Myocyte (in vitro differentiated cells): ENCODE measurements around the gene NRP1. TPM values are rescaled to one million over a fixed set of nuclear protein-coding genes. Genes with fewer than 3 reads are reported as not detected.
A peak's percentile ranks its signal among the peaks of the same experiment; 100 is the strongest.

ENCODE experiments used
- DNase-seq: peaks from one replicate; pipeline ENCODE4 v3.0.0-alpha.2; 2012; ENCODE audit warnings: low read depth
- total RNA-seq: library from RNA; depleted of rRNA; stranded (reverse); fragments of >200 nt; gene quantifications from 2 replicates; pipeline ENCODE4 v1.2.3, GENCODE V29; 2014

The NRP1 gene
- total RNA-seq, 1 donor from 2014 or later, result 28.2 TPM

- DNase-seq, result no peak
Observed at GRCh38 chr10:33267708-33268107, 66.8 kb downstream of the NRP1 start.

DNA sequence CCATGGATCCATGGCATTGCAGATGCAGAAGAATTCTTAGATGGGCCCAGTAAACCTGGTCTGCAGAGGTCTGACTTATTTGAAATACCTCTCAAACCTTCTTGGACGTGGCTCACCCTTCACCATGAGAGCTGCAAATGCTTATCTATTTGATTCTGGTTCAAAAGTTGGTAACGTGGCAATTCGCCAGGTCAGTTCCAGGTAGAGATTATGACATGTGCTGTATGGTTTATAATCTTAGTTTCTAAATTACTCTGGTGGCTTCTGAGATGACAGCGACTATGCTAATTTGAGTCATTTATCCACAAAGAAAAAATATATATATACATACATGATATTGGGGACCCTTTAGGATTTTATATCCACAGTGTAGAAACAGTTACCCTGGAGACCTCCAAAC, 68.8 kb downstream of the NRP1 start:
- no peak for DNase-seq

DNA sequence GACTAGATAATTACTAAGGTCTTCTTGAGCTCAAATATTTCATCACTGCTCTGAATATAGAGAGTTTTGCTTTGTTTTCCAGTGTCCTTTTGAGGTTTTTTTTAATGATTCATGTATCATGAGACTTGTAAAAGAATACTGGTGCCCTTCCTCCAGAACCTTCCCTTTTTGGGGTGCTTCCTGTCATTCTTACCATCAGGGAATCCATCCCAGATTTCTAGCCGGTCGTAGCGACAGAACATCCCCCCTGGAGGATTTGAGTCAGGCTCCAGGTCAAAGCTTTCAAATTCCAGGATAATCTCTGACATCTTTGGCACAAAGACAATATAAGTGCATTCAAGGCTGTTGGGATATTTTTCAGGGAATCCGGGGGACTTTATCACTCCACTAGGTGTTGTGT, 71.0 kb downstream of the NRP1 start:
- peak; percentile 66 for DNase-seq

DNA sequence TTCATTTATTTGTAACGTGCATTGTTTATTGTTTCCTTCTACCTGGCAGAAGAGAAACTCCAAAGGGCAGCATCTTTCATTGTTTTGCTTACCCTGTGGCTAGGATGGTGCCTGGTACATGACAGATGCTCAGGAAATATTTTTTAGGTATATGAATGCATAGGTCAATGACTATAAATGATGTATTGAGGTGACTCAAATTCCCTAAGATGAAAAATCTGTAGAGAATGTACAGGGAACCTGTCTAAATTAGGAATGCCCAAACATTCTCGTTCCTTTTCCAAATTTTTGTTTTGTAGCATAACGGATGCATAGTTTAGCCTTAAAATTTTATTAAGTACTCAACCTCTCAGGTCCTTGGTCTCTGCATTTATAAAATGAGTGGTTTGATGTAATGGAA, 71.6 kb downstream of the NRP1 start:
- no peak for DNase-seq

- DNase-seq, result no peak
Observed at GRCh38 chr10:33260403-33261149, 73.9 kb downstream of the NRP1 start.

GRCh38 chr10:33258967-33259366, 75.5 kb downstream of the NRP1 start:
- peak; percentile 49 for DNase-seq

- no peak for DNase-seq
Observed at GRCh38 chr10:33257439-33258080, 76.9 kb downstream of the NRP1 start.

DNA sequence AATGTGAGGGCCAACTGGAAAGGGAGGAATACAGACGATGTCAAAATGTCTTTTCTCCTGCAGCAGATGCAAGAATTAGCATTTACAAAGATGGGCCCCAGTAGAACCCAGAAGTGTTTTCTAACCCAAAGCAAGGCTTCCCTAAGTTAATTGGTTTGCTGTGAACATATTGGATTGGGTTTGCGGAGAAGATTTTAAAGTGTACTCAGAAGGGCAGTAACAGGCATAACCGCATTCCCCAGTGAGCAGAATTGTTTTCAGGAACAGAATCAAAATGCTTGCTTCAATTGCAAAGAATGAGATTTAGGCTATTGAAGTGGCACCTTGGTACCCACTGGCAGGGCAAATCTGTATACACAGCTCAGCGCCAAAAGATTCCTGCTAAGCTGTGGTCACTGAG, 78.0 kb downstream of the NRP1 start:
- no peak for DNase-seq

DNA sequence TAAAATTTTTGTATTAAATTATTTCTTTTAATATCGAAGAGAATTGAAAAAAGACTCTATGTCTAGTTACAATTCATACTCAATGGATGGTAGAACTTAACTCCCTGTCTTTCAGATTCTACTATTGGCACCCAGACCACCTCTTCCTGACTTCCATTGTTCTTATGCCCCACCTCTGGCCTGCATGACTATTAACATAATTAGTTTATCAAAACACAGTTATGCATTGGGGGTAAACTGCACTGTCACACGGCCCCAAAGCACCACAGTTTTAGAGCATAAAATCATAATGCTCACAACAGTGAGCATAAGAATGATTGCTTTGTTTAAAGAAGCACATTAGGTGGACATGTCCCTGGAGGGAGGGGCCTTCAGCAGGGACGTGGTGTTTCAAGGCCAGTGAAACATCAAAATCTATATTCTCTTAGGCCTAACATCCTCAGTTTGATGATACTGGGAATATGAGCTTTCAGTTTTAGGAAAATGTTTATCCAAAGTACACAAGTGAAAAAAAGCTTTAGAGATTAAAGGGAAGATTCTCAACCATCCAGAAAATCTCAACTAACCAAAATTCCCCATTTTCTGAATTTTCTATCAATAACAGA, 79.8 kb downstream of the NRP1 start:
- DNase-seq, result no peak

DNA sequence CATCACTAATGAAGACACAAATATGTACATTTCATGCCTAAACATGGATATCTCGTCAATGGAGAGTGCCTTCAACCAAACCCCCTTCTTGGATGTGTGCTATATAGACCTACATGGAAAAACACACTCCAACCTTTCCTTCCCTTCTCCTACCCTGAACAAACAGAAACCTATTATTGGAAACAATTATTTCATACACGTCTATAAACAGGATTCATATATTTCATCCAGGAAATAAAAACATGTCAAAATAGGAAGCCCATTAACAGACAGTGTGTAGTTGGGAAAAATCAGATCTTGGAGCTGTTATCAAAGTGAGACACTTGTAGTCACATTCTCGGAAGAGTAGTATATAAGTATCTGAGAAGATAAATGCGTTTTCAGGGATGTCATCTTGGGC, 81.1 kb downstream of the NRP1 start:
- no peak for DNase-seq

- no peak for DNase-seq
Observed at GRCh38 chr10:33252794-33253203, 81.7 kb downstream of the NRP1 start.

- DNase-seq, result no peak
Observed at GRCh38 chr10:33252324-33252723, 82.1 kb downstream of the NRP1 start.

GRCh38 chr10:33249659-33250345, 84.7 kb downstream of the NRP1 start:
- no peak for DNase-seq

GRCh38 chr10:33249137-33249536, 85.3 kb downstream of the NRP1 start:
- DNase-seq, result no peak

- peak; percentile 54 for DNase-seq
Observed at GRCh38 chr10:33248638-33249037, 85.8 kb downstream of the NRP1 start.

DNA sequence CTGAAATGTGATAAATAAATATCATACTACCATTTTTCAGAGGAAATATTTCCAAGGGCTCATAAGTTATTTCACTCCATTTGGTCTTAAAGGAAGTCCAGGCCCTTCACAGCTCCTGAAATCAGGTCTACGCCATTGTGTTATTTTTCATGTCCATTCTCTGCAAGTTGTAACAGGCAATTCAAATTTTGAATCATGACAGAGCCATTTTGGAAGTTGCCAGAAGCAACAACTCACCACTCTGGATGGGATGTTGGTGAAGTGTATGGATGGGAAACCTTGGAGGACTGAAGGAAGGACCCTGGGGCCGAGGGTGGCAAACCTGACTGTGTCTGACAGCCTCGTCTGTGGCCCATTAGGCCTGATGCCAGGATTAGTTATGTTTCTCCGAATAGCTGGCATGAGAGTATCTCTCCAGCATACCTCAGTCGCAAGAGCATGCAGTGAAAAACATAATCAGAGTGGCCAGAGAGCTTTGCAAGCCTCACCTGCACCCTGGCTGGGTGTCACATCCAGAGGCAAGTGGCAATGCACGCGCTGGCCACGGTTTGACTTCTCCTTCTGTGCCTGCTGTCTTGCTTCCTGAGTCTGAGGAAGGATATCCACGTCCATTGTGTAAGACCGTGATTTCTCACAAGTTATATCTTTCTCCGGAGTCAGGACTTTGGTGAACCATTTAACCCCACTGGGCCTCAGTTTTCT, 87.1 kb downstream of the NRP1 start:
- DNase-seq, result no peak

- DNase-seq, result no peak
Observed at GRCh38 chr10:33245343-33245742, 89.1 kb downstream of the NRP1 start.

- DNase-seq, result no peak
Observed at GRCh38 chr10:33244354-33244967, 90.0 kb downstream of the NRP1 start.

- no peak for DNase-seq
Observed at GRCh38 chr10:33243703-33244102, 90.8 kb downstream of the NRP1 start.

- no peak for DNase-seq
Observed at GRCh38 chr10:33242931-33243330, 91.5 kb downstream of the NRP1 start.

- peak; percentile 53 for DNase-seq
Observed at GRCh38 chr10:33241351-33241750, 93.1 kb downstream of the NRP1 start.
